ENCODE data around the gene APC2.
"Not testable (repeated sequence)": the region's sequence is repeated elsewhere in the genome, so short reads cannot be mapped to it uniquely, and the experiment has no call there.

The APC2 gene

GRCh38 chr19:1495799-1496713 is 46.1 kb downstream of the APC2 start:
- DNase-seq (ENCODE audit: low read depth in 3 of 3), result no peak

GRCh38 chr19:1496714-1497577 is 47.0 kb downstream of the APC2 start:
- no peak for DNase-seq (ENCODE audit: low read depth in 3 of 3)

- no peak for DNase-seq (ENCODE audit: low read depth in 3 of 3)
These were observed 47.8 kb downstream of the APC2 start for GRCh38 chr19:1497578-1498235.

GRCh38 chr19:1499231-1499630 is 49.3 kb downstream of the APC2 start:
- not testable (repeated sequence) for DNase-seq (ENCODE audit: low read depth in 3 of 3)

GRCh38 chr19:1501200-1501595 is 51.3 kb downstream of the APC2 start:
- DNase-seq (ENCODE audit: low read depth in 3 of 3), result no peak

GRCh38 chr19:1502433-1503088 is 52.6 kb downstream of the APC2 start:
- no peak for DNase-seq (ENCODE audit: low read depth in 3 of 3)

GRCh38 chr19:1503089-1503924 is 53.4 kb downstream of the APC2 start:
- DNase-seq (ENCODE audit: low read depth in 3 of 3), result peak; percentile 42 to 74 (median 44)

GRCh38 chr19:1503925-1504773 is 54.2 kb downstream of the APC2 start:
- no peak for DNase-seq (ENCODE audit: low read depth in 3 of 3)

GRCh38 chr19:1505012-1505411 is 55.1 kb downstream of the APC2 start:
- DNase-seq (ENCODE audit: low read depth in 3 of 3), result no peak

- DNase-seq (ENCODE audit: low read depth in 3 of 3), result no peak
These were observed 56.3 kb downstream of the APC2 start for GRCh38 chr19:1505991-1506881.

- no peak for DNase-seq (ENCODE audit: low read depth in 3 of 3)
These were observed 57.3 kb downstream of the APC2 start for GRCh38 chr19:1507192-1507660.

- DNase-seq (ENCODE audit: low read depth in 3 of 3), result peak; percentile 78 to 90 (median 86)
These were observed 58.0 kb downstream of the APC2 start for GRCh38 chr19:1507763-1508506.

- no peak for DNase-seq (ENCODE audit: low read depth in 3 of 3)
These were observed 58.6 kb downstream of the APC2 start for GRCh38 chr19:1508507-1508856.

GRCh38 chr19:1509602-1510441 is 59.9 kb downstream of the APC2 start:
- DNase-seq (ENCODE audit: low read depth in 3 of 3), result no peak

- no peak for DNase-seq (ENCODE audit: low read depth in 3 of 3)
These were observed 60.5 kb downstream of the APC2 start for GRCh38 chr19:1510442-1510806.

- no peak for DNase-seq (ENCODE audit: low read depth in 3 of 3)
These were observed 60.9 kb downstream of the APC2 start for GRCh38 chr19:1510807-1511206.

Measured in stimulated activated CD4-positive, alpha-beta T cell treated with anti-CD3 and anti-CD28 coated beads, TNF-alpha, amount 100 ng/mL, for 24 hours (primary cell).